SK-N-SH (cell line): ENCODE measurements around the gene ZBED5. TPM values are rescaled to one million over a fixed set of nuclear protein-coding genes. Genes with fewer than 3 reads are reported as not detected.
"Not testable (repeated sequence)": the region's sequence is repeated elsewhere in the genome, so short reads cannot be mapped to it uniquely, and the experiment has no call there.

Experiments used
- CTCF ChIA-PET: fragments of 300-600, 350-600 bp; formaldehyde crosslinking; extraction: SDS; loops from one replicate; lab custom pipeline; 2021; lab: Yijun Ruan, JAX
- POLR2A ChIA-PET: fragments of 350-600 bp; sonication (Branson Sonifier 250); formaldehyde crosslinking; extraction: SDS; loops from one replicate; lab custom pipeline; 2020; ENCODE audit warnings: antibody characterized with exemption, inconsistent platforms; lab: Yijun Ruan, JAX
- DNase-seq: peaks from one replicate; pipeline ENCODE4 v3.0.0; 2012
- H2AFZ ChIP-seq: fragments of 200-600 bp; sonication (generic); 2 replicates; pipeline ENCODE4 v1.8.1; 2016; ENCODE audit warnings: antibody characterized with exemption, mild to moderate bottlenecking, low read depth
- H3F3A ChIP-seq: fragments of 200-600 bp; sonication (generic); replicated peaks from 2 replicates; pipeline ENCODE3; 2016; ENCODE audit warnings: antibody characterized with exemption, mild to moderate bottlenecking; ENCODE audit not compliant: insufficient read depth
- H3K27ac ChIP-seq, 2 experiments: fragments of 200-500 bp in 1 of 2; fragments of 200-600 bp in 1 of 2; sonication (Bioruptor generic) in 1 of 2; sonication (generic), shearing (Covaris generic) in 1 of 2; 2 replicates each; pipeline versions ENCODE4 v1.5.1 to v1.6.1; 2014 to 2016; ENCODE audit warnings: low read depth in 2 of 2, inconsistent platforms in 1 of 2, low read length in 1 of 2, mild to moderate bottlenecking in 1 of 2, mixed read lengths in 1 of 2
- H3K27me3 ChIP-seq: fragments of 200-600 bp; sonication (generic), shearing (Covaris generic); 2 replicates; pipeline ENCODE4 v1.6.1; 2016; ENCODE audit warnings: mixed run types; ENCODE audit not compliant: insufficient read depth
- H3K36me3 ChIP-seq, 2 experiments: fragments of 200-500 bp in 1 of 2; fragments of 200-600 bp in 1 of 2; sonication (Bioruptor generic) in 1 of 2; sonication (generic) in 1 of 2; replicated peaks in 1 of 2; 2 replicates each; pipeline versions ENCODE3 to v1.5.1; 2014 to 2016; ENCODE audit warnings: low read length in 1 of 2, mild to moderate bottlenecking in 1 of 2; ENCODE audit not compliant: insufficient read depth in 2 of 2, control insufficient read depth in 1 of 2
- H3K4me1 ChIP-seq, 2 experiments: fragments of 200-500 bp in 1 of 2; fragments of 200-600 bp in 1 of 2; sonication (Bioruptor generic) in 1 of 2; sonication (generic), shearing (Covaris generic) in 1 of 2; 2 replicates each; pipeline versions ENCODE4 v1.5.1 to v1.6.1; 2014 to 2016; ENCODE audit warnings: low read depth in 1 of 2, low read length in 1 of 2, mixed run types in 1 of 2; ENCODE audit not compliant: insufficient read depth in 2 of 2, control insufficient read depth in 1 of 2
- H3K4me2 ChIP-seq: fragments of 200-600 bp; sonication (generic), shearing (Covaris generic); 2 replicates; pipeline ENCODE4 v1.6.1; 2017; ENCODE audit warnings: mixed run types
- H3K4me3 ChIP-seq, 2 experiments: fragments of 200-500 bp in 1 of 2; fragments of 200-600 bp in 1 of 2; sonication (Bioruptor generic) in 1 of 2; sonication (generic), shearing (Covaris generic) in 1 of 2; 2 replicates each; pipeline versions ENCODE4 v1.5.1 to v1.8.1; 2014 to 2016; ENCODE audit warnings: low read depth in 2 of 2, inconsistent platforms in 1 of 2, low read length in 1 of 2, mild to moderate bottlenecking in 1 of 2, mixed read lengths in 1 of 2, moderate library complexity in 1 of 2
- H3K79me2 ChIP-seq: fragments of 200-600 bp; sonication (generic); 2 replicates; pipeline ENCODE4 v1.8.1; 2017; ENCODE audit warnings: mild to moderate bottlenecking; ENCODE audit not compliant: insufficient read depth
- H3K9ac ChIP-seq: fragments of 200-600 bp; sonication (generic); 2 replicates; pipeline ENCODE4 v1.6.1; 2017; ENCODE audit warnings: mixed run types
- H3K9me2 ChIP-seq: fragments of 200-600 bp; sonication (generic); 2 replicates; pipeline ENCODE4 v1.6.1; 2017; ENCODE audit warnings: mixed run types
- H3K9me3 ChIP-seq: fragments of 200-600 bp; sonication (generic); 2 replicates; pipeline ENCODE4 v1.6.1; 2017; ENCODE audit warnings: mixed run types, mild to moderate bottlenecking, moderate library complexity
- H4K20me1 ChIP-seq: fragments of 200-600 bp; sonication (generic); 2 replicates; pipeline ENCODE4 v1.6.1; 2017; ENCODE audit warnings: mild to moderate bottlenecking, mixed run types; ENCODE audit not compliant: insufficient read depth
- FOSL2 ChIP-seq: IDR thresholded peaks from 2 replicates; pipeline ENCODE4 v1.4.0; 2012; ENCODE audit warnings: low read depth, mild to moderate bottlenecking, moderate library complexity, borderline replicate concordance
- NRF1 ChIP-seq: IDR thresholded peaks from 2 replicates; pipeline ENCODE4 v1.6.1; 2012; ENCODE audit warnings: low read depth, mild to moderate bottlenecking, low read length
- TAF1 ChIP-seq: IDR thresholded peaks from 2 replicates; pipeline ENCODE4 v1.6.1; 2012; ENCODE audit warnings: low read depth, mild to moderate bottlenecking, low read length, moderate library complexity, borderline replicate concordance
- WGBS: methylation state at CpG from one replicate; pipeline ENCODE4 v1.1.6; 2017; ENCODE audit warnings: low lambda C conversion rate; 5-methylcytosine and 5-hydroxymethylcytosine counted together
- polyA plus RNA-seq, 3 experiments: library from polyadenylated mRNA; depleted of rRNA; stranded (reverse); fragments of >200 nt; gene quantifications; 2 replicates each; pipeline ENCODE4 v1.2.3, GENCODE V29; 2012
- TF ChIP-seq, protein P1 (sequence below): IDR thresholded peaks from 2 replicates; pipeline ENCODE4; 2012
- TF ChIP-seq, protein P2 (sequence below): IDR thresholded peaks from 2 replicates; pipeline ENCODE4 v1.4.0; 2012; ENCODE audit warnings: low read depth, borderline replicate concordance

The ZBED5 gene
- polyA plus RNA-seq, 1 of the 3 experiments (the other 2 are of a cell fraction): 23.5 TPM

DNA sequence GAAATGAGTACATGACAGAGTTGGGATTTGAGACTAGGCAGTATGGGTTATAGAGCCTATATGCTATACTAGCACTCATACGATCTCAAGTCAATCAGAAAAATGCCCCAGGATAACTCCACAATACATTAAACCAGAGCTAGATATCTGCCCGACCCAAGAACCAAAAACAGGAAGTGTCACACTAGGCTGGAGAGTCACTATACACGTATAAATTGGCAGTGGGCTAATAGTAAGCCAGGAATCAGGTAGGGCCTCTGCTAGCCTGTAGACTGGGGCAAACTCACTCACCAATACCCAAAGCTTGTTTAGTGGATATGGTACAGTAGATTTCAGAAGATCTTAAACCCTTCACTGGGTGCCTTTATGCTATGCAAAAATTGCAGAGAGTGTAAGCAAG, 33.0 kb downstream of the ZBED5 start:
- Histone ChIP-seq H3F3A (no peaks in the 10 kb centered on the region), H3K9me3 (no peaks in the 10 kb centered on the region), H3K9ac (no peak overlapping the region), H3K9me2 (no peaks in the 10 kb centered on the region), H3K27ac (no peak overlapping the region), H3K79me2 (no peaks in the 10 kb centered on the region)
- TF ChIP-seq FOSL2: no peak
- TF ChIP-seq, all 33 proteins: peak for 0
- H3K36me3 ChIP-seq: no peaks in the 10 kb centered on the region
- ChIA-PET CTCF (no interaction called here), POLR2A (no interaction called here)
- H3K4me2 ChIP-seq: no peak overlapping the region
- no peak overlapping the region for H3K4me3 ChIP-seq
- no peaks in the 10 kb centered on the region for H4K20me1 ChIP-seq
- no peaks in the 10 kb centered on the region for H3K27me3 ChIP-seq
- H2AFZ ChIP-seq: no peak overlapping the region
- WGBS: 89% methylated on average over 3 of the region's 3 CpGs
- DNase-seq: no peak
- no peaks in the 10 kb centered on the region for H3K4me1 ChIP-seq

DNA sequence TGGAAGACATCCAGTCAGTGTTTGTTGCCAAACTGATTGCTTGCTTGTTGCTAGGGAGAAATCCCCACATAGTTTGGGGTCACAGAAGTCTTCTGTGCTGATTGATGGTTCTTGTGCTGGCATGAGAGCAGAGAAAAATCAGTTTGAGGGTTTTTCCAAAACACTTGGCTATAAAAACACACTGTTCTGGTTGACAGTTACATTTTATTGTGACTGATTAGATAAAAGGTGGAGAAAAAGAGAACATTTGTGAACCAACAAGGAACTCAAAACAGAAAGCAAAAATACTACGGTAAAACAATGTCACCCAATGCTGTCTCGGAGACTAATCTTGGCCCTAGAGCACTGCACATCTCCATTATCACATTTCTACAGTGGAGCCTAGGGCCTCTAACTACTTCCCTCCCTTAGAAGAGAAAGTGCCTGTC, 34.7 kb downstream of the ZBED5 start:
- WGBS: 94% methylated on average over 2 of the region's 2 CpGs

DNA sequence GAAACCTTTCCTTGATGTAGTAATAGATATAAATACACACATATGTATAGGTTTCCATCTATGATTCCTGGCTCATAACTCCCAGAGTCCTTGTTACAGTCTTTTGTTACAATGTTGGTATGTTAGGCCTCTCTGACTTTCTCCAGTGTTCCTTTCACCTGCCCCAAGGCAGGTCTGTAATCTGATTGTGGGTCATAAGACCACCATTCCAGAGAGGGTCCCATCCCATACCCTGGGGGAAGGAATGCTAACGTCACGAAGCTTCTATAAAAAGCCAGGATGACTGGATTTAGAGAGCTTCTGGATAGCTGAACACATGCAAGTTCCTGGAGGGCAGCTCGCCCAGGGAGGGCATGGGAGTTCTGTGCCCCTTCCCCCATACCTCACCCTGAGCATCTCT, 35.4 kb downstream of the ZBED5 start:
- H4K20me1 ChIP-seq, H3K4me1 ChIP-seq, H3K79me2 ChIP-seq, H3K4me3 ChIP-seq, H3K9me3 ChIP-seq, DNase-seq, H3K4me2 ChIP-seq, CTCF ChIA-PET, H3K9me2 ChIP-seq, H3K36me3 ChIP-seq, H3K27ac ChIP-seq, H3K9ac ChIP-seq, H3K27me3 ChIP-seq, H2AFZ ChIP-seq, POLR2A ChIA-PET: not testable (repeated sequence)
- 91% methylated on average over 3 of the region's 3 CpGs for whole genome bisulfite sequencing
- H3F3A ChIP-seq: peaks cover 12% of the 10 kb centered on the region

More for the DNA sequence above, 34.7 kb downstream of the ZBED5 start:
- no peaks in the 10 kb centered on the region for H3K79me2 ChIP-seq
- no peaks in the 10 kb centered on the region for H3K9me2 ChIP-seq
- no peak overlapping the region for H3K4me3 ChIP-seq
- ChIA-PET CTCF (no interaction called here), POLR2A (interaction anchor here (0.9 kb wide), 1 partner anchor 14 kb away, joined by 4 read pairs; the partner anchor contains the start of gene EIF4G2)
- H4K20me1 ChIP-seq: no peaks in the 10 kb centered on the region
- H3K4me1 ChIP-seq: no peaks in the 10 kb centered on the region; a peak in 1 of 4 replicates
- H3K9ac ChIP-seq: no peak overlapping the region
- H3K4me2 ChIP-seq: no peak overlapping the region
- peaks cover 11% of the 10 kb centered on the region for H3F3A ChIP-seq
- H3K27me3 ChIP-seq: no peaks in the 10 kb centered on the region
- DNase-seq: no peak
- no peaks in the 10 kb centered on the region for H3K9me3 ChIP-seq
- peak overlapping the region; percentile 30; the same call in 1 of the 2 replicates for H2AFZ ChIP-seq
- no peaks in the 10 kb centered on the region for H3K36me3 ChIP-seq
- H3K27ac ChIP-seq: no peak overlapping the region
- TF ChIP-seq, protein P1, sequence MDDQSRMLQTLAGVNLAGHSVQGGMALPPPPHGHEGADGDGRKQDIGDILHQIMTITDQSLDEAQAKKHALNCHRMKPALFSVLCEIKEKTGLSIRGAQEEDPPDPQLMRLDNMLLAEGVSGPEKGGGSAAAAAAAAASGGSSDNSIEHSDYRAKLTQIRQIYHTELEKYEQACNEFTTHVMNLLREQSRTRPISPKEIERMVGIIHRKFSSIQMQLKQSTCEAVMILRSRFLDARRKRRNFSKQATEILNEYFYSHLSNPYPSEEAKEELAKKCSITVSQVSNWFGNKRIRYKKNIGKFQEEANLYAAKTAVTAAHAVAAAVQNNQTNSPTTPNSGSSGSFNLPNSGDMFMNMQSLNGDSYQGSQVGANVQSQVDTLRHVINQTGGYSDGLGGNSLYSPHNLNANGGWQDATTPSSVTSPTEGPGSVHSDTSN: no peak
- TF ChIP-seq, protein P2, sequence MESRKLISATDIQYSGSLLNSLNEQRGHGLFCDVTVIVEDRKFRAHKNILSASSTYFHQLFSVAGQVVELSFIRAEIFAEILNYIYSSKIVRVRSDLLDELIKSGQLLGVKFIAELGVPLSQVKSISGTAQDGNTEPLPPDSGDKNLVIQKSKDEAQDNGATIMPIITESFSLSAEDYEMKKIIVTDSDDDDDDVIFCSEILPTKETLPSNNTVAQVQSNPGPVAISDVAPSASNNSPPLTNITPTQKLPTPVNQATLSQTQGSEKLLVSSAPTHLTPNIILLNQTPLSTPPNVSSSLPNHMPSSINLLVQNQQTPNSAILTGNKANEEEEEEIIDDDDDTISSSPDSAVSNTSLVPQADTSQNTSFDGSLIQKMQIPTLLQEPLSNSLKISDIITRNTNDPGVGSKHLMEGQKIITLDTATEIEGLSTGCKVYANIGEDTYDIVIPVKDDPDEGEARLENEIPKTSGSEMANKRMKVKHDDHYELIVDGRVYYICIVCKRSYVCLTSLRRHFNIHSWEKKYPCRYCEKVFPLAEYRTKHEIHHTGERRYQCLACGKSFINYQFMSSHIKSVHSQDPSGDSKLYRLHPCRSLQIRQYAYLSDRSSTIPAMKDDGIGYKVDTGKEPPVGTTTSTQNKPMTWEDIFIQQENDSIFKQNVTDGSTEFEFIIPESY: no peak
- no peak for TF ChIP-seq NRF1
- no peak for TF ChIP-seq TAF1
